K562 (cell line): ENCODE data around the gene RNF144A. TPM values are rescaled to one million over a fixed set of nuclear protein-coding genes. Genes with fewer than 3 reads are reported as not detected.
A peak's percentile ranks its signal among the peaks of the same experiment; 100 is the strongest.

ENCODE experiments used
- ATAC-seq: fragments of 200-7000 bp; cut with Tn5 transposase; 3 replicates; pipeline ENCODE4 v1.9.1; 2020; ENCODE audit warnings: moderate library complexity
- BruUV-seq: library from RNA; stranded (reverse); fragments of 400-500 nt; replicated peaks from 2 replicates; lab custom pipeline; 2021; lab: Mats Ljungman, UMichigan
- CTCF ChIA-PET: fragments of 300-600 bp; formaldehyde crosslinking; extraction: SDS; loops from one replicate; lab custom pipeline; 2021; ENCODE audit warnings: low intra/inter-chr PET ratio; lab: Yijun Ruan, JAX
- POLR2A ChIA-PET: fragments of 300-600, 350-650 bp; sonication (Branson Sonifier 250); formaldehyde crosslinking; extraction: SDS; loops from one replicate; lab custom pipeline; 2021; ENCODE audit warnings: antibody characterized with exemption, inconsistent platforms; lab: Yijun Ruan, JAX
- DNase-seq, 4 experiments: peaks; one replicate each; pipeline versions ENCODE4 v3.0.0 to v3.0.0-alpha.2; 2011 to 2018; ENCODE audit warnings: low spot score in 3 of 4, mixed read lengths in 3 of 4; ENCODE audit errors: extremely low read depth in 1 of 4
- FAIRE-seq: peaks from 2 replicates; lab custom pipeline; 2011; peaks lifted over from hg19 to GRCh38; lab: Jason Lieb, UNC
- H2AFZ ChIP-seq: 2 replicates; pipeline ENCODE4 v1.6.0; 2011; ENCODE audit warnings: low read depth, low read length, control low read depth, inconsistent platforms
- H3K27ac ChIP-seq: fragments of 200-600 bp; 3 replicates; pipeline ENCODE4 v1.8.0; 2011; ENCODE audit warnings: low read depth, mild to moderate bottlenecking, control low read depth, inconsistent platforms, low read length, moderate library complexity, mixed read lengths; ENCODE audit errors: extremely low read depth
- H3K27me3 ChIP-seq, 2 experiments: fragments of 300-600 bp in 1 of 2; 2 replicates in 1 of 2; 3 replicates in 1 of 2; pipeline versions ENCODE4 v1.6.0 to v1.8.0; 2011; ENCODE audit warnings: inconsistent platforms in 2 of 2, low read length in 2 of 2, mild to moderate bottlenecking in 1 of 2, mixed read lengths in 1 of 2, moderate library complexity in 1 of 2; ENCODE audit not compliant: control insufficient read depth in 2 of 2, insufficient read depth in 2 of 2
- H3K36me3 ChIP-seq: fragments of 300-600 bp; 3 replicates; pipeline ENCODE4 v1.8.0; 2011; ENCODE audit warnings: mild to moderate bottlenecking, low read length, inconsistent platforms; ENCODE audit not compliant: control insufficient read depth, insufficient read depth
- H3K4me1 ChIP-seq, 2 experiments: fragments of 200-600 bp in 1 of 2; replicated peaks in 1 of 2; 2 replicates in 1 of 2; 3 replicates in 1 of 2; pipeline versions ENCODE4 v1.5.1 to v1.8.0; 2011; ENCODE audit warnings: inconsistent platforms in 2 of 2, low read length in 2 of 2, mild to moderate bottlenecking in 1 of 2, mixed read lengths in 1 of 2, moderate library complexity in 1 of 2; ENCODE audit not compliant: control insufficient read depth in 2 of 2, insufficient read depth in 2 of 2
- H3K4me2 ChIP-seq: 2 replicates; pipeline ENCODE4 v1.6.1; 2011; ENCODE audit warnings: low read length, control low read depth, inconsistent platforms, mixed read lengths; ENCODE audit not compliant: insufficient read depth
- H3K4me3 ChIP-seq: fragments of 200-600 bp; sonication (generic), shearing (Covaris generic); 2 replicates; pipeline ENCODE4 v1.5.1; 2016; ENCODE audit warnings: control low read depth, inconsistent platforms
- H3K79me2 ChIP-seq: fragments of 200-600 bp; 3 replicates; pipeline ENCODE4 v1.8.0; 2011; ENCODE audit warnings: low read length, inconsistent platforms; ENCODE audit not compliant: control insufficient read depth, insufficient read depth
- H3K9ac ChIP-seq, 2 experiments: 2 replicates each; pipeline versions ENCODE4 v1.6.0 to v1.6.1; 2011; ENCODE audit warnings: low read depth in 2 of 2, low read length in 2 of 2, control low read depth in 1 of 2, inconsistent platforms in 1 of 2, mild to moderate bottlenecking in 1 of 2, mixed read lengths in 1 of 2; ENCODE audit not compliant: insufficient read depth in 1 of 2
- H3K9me1 ChIP-seq: one replicate; pipeline ENCODE4 v1.6.0; 2011; ENCODE audit warnings: inconsistent platforms, mild to moderate bottlenecking, low read length, moderate library complexity; ENCODE audit not compliant: control insufficient read depth, insufficient read depth
- H3K9me3 ChIP-seq: replicated peaks from 2 replicates; pipeline ENCODE4 v1.5.1; 2011; ENCODE audit warnings: low read depth, low read length, inconsistent platforms; ENCODE audit not compliant: control insufficient read depth, insufficient read depth
- H4K20me1 ChIP-seq: replicated peaks from 2 replicates; pipeline ENCODE4 v1.6.1; 2011; ENCODE audit warnings: low read length, inconsistent platforms, mixed read lengths; ENCODE audit not compliant: control insufficient read depth, insufficient read depth
- BACH1 ChIP-seq: fragments of 200-800 bp; sonication (Bioruptor generic); IDR thresholded peaks from 2 replicates; pipeline ENCODE4 v1.6.1; 2016; ENCODE audit warnings: missing genetic modification characterization, missing compliant biosample characterization
- BRCA1 ChIP-seq, 2 experiments: fragments of 450-650 bp in 1 of 2; sonication (generic) in 1 of 2; formaldehyde crosslinking in 1 of 2; IDR thresholded peaks; 2 replicates each; pipeline versions ENCODE4 v1.5.0 to v1.6.1; 2017 to 2020; ENCODE audit warnings: mild to moderate bottlenecking in 1 of 2, missing genetic modification reagents in 1 of 2
- BRD4 ChIP-seq: fragments of 200-600 bp; sonication (generic); IDR thresholded peaks from 2 replicates; pipeline ENCODE4 v1.6.1; 2017; ENCODE audit warnings: inconsistent platforms
- LCOR ChIP-seq: sonication (generic); formaldehyde crosslinking; IDR thresholded peaks from 2 replicates; pipeline ENCODE4 v1.8.0; 2022; ENCODE audit warnings: mild to moderate bottlenecking, missing genetic modification reagents
- MECOM ChIP-seq: fragments of 250-450 bp; sonication (Bioruptor Pico); IDR thresholded peaks from 2 replicates; pipeline ENCODE4 v1.8.0; 2022; ENCODE audit warnings: inconsistent platforms
- MYC ChIP-seq, 2 experiments: fragments of 250-450 bp in 1 of 2; sonication (Bioruptor Pico) in 1 of 2; IDR thresholded peaks; 2 replicates each; pipeline versions ENCODE4 v1.5.1 to v1.6.1; 2012 to 2021; ENCODE audit warnings: low read depth in 2 of 2, borderline replicate concordance in 1 of 2, improper control_type of control experiment in 1 of 2, low read length in 1 of 2, mild to moderate bottlenecking in 1 of 2, moderate library complexity in 1 of 2
- RAD21 ChIP-seq, 2 experiments: fragments of 250-450 bp in 1 of 2; fragments of 450-650 bp in 1 of 2; sonication (Bioruptor Pico) in 1 of 2; formaldehyde crosslinking in 1 of 2; IDR thresholded peaks in 1 of 2; conservative IDR thresholded peaks in 1 of 2; 2 replicates each; pipeline versions ENCODE4 v1.4.0 to v1.8.0; 2020 to 2022; ENCODE audit warnings: mild to moderate bottlenecking in 2 of 2, moderate library complexity in 1 of 2
- ZNF133 ChIP-seq: fragments of 250-450 bp; sonication (Bioruptor Pico); IDR thresholded peaks from 2 replicates; pipeline ENCODE4 v1.4.0; 2020; ENCODE audit warnings: mild to moderate bottlenecking
- WGBS: fragments of 100-300 bp; shearing (Covaris generic); methylation state at CpG from one replicate; pipeline ENCODE4 v1.1.6; 2016; ENCODE audit warnings: low coverage, mixed read lengths; ENCODE audit not compliant: insufficient coverage; ENCODE audit errors: missing lambda C conversion rate; 5-methylcytosine and 5-hydroxymethylcytosine counted together
- in situ Hi-C: fragments of 300-500 bp; cut with MboI; formaldehyde crosslinking; loops from 4 replicates; pipeline ENCODE4 v1.15.0; 2018; ENCODE audit warnings: inconsistent platforms, mixed read lengths
- intact Hi-C: fragments of 100-400 bp; cut with micrococcal nuclease; formaldehyde crosslinking; loops from 2 replicates; pipeline ENCODE4 v1.14.2; 2022
- polyA plus RNA-seq, 8 experiments: library from polyadenylated mRNA; depleted of rRNA in 4 of 8; stranded (reverse) in 5 of 8; unstranded in 3 of 8; fragments of >200 nt; fragmentation: Nextera tagmentation in 2 of 8; fragmentation: Illumina TruSeq in 1 of 8; extraction: Ambion mirVana in 2 of 8; extraction: Trizol in 1 of 8; gene quantifications; 2 replicates each; pipeline versions ENCODE4 v1.2.1 to v1.2.3, GENCODE V29; 2011 to 2014; ENCODE audit warnings: inconsistent platforms in 1 of 8, missing spikeins in 1 of 8
- total RNA-seq, 7 experiments: library from RNA; depleted of rRNA in 6 of 7; stranded (reverse); fragments of >200 nt in 6 of 7; fragmentation: Illumina TruSeq in 2 of 7; extraction: Trizol in 2 of 7; gene quantifications; 2 replicates each; pipeline versions ENCODE4 v1.2.1 to v1.2.3, GENCODE V29; 2011 to 2021; ENCODE audit warnings: low replicate concordance in 1 of 7
- TF ChIP-seq, protein P1 (sequence below), 2 experiments: IDR thresholded peaks; 2 replicates each; pipeline ENCODE4 v1.6.1; 2011; ENCODE audit warnings: borderline replicate concordance in 1 of 2, control low read depth in 1 of 2, low read depth in 1 of 2, low read length in 1 of 2, mild to moderate bottlenecking in 1 of 2, mixed read lengths in 1 of 2, moderate library complexity in 1 of 2; ENCODE audit not compliant: insufficient read depth in 1 of 2, insufficient read length in 1 of 2, poor library complexity in 1 of 2, severe bottlenecking in 1 of 2; ENCODE audit errors: extremely low read depth in 1 of 2
- TF ChIP-seq, protein P2 (sequence below), 2 experiments: fragments of 450-650 bp; IDR thresholded peaks; 2 replicates each; pipeline ENCODE4 v1.6.1; 2018; ENCODE audit warnings: mild to moderate bottlenecking in 2 of 2, low read depth in 1 of 2; ENCODE audit not compliant: partially characterized antibody in 2 of 2
- TF ChIP-seq, protein P3 (sequence below): fragments of 450-650 bp; IDR thresholded peaks from 2 replicates; pipeline ENCODE4 v1.6.1; 2017; ENCODE audit warnings: antibody characterized with exemption

Gene RNF144A
- total and polyA plus RNA-seq, 9 of the 15 experiments (the other 6 are each of a cell fraction or from before 2014, with no cell fraction given) = 0.96 to 11.3 (median 6.2) TPM

DNA sequence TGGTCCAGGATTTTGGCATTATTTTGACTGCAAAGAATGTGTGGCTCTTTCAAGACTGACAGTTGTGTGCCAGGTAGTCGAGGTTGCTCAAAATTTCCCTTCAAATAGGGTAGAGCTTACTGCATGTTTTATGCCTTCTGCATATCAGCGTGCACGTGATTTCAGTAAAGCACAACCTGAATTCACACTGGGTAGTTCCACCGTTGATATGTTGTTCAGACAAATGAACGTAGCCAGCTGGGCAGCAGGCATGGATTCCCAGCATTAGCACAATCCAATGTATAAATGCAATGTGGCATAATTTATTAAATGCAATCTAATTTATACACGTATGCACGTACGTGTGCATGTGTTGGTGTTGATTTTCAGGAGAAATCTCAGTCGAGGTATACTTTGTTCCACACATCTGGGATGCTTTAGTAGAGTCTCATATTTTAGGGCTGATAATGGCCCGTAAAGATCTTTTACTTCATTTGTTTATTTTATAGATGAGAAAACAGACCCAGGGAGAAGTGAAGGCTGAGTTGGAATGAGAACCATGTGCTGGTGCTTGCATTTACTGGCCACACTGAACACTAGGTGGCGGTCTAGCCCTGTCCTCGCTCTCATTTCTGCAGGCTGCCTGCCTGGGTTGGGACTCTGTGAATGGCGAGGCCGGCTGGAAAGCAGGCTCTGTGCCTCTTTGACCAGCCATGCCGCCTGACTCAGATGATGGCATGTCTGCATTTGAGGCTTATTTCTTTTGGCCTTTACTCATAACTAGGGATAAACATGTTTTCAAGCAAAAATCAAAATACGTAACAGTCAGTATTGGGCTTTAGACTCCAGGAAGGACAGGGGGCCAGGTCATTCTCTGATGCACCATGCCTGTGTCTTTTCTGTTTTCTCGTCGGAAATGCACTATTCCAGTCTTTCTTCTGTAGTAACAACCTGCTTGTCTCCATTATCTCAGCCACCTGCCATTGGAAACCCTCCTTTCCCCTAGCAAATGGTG, 120.4 kb downstream of the RNF144A start:
- POLR2A ChIA-PET = no interaction called here
- CTCF ChIA-PET = interaction anchor here (0.7 kb wide), 1 partner anchor 46 kb away, joined by 5 read pairs; no protein-coding TSS in a partner anchor
- TF ChIP-seq, protein P1, sequence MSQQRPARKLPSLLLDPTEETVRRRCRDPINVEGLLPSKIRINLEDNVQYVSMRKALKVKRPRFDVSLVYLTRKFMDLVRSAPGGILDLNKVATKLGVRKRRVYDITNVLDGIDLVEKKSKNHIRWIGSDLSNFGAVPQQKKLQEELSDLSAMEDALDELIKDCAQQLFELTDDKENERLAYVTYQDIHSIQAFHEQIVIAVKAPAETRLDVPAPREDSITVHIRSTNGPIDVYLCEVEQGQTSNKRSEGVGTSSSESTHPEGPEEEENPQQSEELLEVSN (IDR thresholded peaks at IDR 0.05; ENCODE audit: borderline replicate concordance in 1 of 2, extremely low read depth in 1 of 2, insufficient read depth in 1 of 2, insufficient read length in 1 of 2, low read depth in 1 of 2, low read length in 1 of 2, poor library complexity in 1 of 2, severe bottlenecking in 1 of 2) = peak in 1 of 2 experiments; percentile 23
- TF ChIP-seq ZNF133 (CRISPR knock-in tag) (no peak), LCOR (CRISPR knock-in tag) (no peak), BRD4 (no peak), MECOM (no peak), MYC (IDR thresholded peaks at IDR 0.05; ENCODE audit: low read depth, low read length) (peak; percentile 62; the same call in 1 of the 2 replicates), MYC (CRISPR knock-in tag; IDR thresholded peaks at IDR 0.05; ENCODE audit: borderline replicate concordance, low read depth) (no peak), BACH1 (tag) (no peak), BRCA1 (IDR thresholded peaks at IDR 0.05) (no peak), BRCA1 (CRISPR knock-in tag; IDR thresholded peaks at IDR 0.05) (no peak), RAD21 (CRISPR knock-in tag; conservative IDR thresholded peaks at IDR 0.05 in 1 of 2, IDR thresholded peaks at IDR 0.05 in 1 of 2) (peak; percentile 24 to 64)
- TF ChIP-seq, protein P2, sequence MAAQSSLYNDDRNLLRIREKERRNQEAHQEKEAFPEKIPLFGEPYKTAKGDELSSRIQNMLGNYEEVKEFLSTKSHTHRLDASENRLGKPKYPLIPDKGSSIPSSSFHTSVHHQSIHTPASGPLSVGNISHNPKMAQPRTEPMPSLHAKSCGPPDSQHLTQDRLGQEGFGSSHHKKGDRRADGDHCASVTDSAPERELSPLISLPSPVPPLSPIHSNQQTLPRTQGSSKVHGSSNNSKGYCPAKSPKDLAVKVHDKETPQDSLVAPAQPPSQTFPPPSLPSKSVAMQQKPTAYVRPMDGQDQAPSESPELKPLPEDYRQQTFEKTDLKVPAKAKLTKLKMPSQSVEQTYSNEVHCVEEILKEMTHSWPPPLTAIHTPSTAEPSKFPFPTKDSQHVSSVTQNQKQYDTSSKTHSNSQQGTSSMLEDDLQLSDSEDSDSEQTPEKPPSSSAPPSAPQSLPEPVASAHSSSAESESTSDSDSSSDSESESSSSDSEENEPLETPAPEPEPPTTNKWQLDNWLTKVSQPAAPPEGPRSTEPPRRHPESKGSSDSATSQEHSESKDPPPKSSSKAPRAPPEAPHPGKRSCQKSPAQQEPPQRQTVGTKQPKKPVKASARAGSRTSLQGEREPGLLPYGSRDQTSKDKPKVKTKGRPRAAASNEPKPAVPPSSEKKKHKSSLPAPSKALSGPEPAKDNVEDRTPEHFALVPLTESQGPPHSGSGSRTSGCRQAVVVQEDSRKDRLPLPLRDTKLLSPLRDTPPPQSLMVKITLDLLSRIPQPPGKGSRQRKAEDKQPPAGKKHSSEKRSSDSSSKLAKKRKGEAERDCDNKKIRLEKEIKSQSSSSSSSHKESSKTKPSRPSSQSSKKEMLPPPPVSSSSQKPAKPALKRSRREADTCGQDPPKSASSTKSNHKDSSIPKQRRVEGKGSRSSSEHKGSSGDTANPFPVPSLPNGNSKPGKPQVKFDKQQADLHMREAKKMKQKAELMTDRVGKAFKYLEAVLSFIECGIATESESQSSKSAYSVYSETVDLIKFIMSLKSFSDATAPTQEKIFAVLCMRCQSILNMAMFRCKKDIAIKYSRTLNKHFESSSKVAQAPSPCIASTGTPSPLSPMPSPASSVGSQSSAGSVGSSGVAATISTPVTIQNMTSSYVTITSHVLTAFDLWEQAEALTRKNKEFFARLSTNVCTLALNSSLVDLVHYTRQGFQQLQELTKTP (IDR thresholded peaks at IDR 0.05; ENCODE audit: low read depth in 1 of 2, partially characterized antibody in 2 of 2) = no peak
- TF ChIP-seq, protein P3, sequence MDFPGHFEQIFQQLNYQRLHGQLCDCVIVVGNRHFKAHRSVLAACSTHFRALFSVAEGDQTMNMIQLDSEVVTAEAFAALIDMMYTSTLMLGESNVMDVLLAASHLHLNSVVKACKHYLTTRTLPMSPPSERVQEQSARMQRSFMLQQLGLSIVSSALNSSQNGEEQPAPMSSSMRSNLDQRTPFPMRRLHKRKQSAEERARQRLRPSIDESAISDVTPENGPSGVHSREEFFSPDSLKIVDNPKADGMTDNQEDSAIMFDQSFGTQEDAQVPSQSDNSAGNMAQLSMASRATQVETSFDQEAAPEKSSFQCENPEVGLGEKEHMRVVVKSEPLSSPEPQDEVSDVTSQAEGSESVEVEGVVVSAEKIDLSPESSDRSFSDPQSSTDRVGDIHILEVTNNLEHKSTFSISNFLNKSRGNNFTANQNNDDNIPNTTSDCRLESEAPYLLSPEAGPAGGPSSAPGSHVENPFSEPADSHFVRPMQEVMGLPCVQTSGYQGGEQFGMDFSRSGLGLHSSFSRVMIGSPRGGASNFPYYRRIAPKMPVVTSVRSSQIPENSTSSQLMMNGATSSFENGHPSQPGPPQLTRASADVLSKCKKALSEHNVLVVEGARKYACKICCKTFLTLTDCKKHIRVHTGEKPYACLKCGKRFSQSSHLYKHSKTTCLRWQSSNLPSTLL = no peak

More for the DNA sequence above, 120.4 kb downstream of the RNF144A start:
- Histone ChIP-seq H3K27me3 (no peaks in the 10 kb centered on the region), H3K79me2 (no peaks in the 10 kb centered on the region), H3K9me3 (no peaks in the 10 kb centered on the region), H3K9ac (no peak overlapping the region), H3K36me3 (no peaks in the 10 kb centered on the region; the same call in 2 of the 3 replicates), H3K4me3 (no peak overlapping the region), H3K4me1 (no peaks in the 10 kb centered on the region), H3K27ac (no peak overlapping the region), H3K9me1 (no peaks in the 10 kb centered on the region), H4K20me1 (no peaks in the 10 kb centered on the region), H3K4me2 (no peak overlapping the region), H2AFZ (no peak overlapping the region)
- 39% methylated on average over 18 of the region's 18 CpGs for WGBS
- intact Hi-C loops = loop anchor here (2.0 kb wide), 1 partner anchor 47 kb away; no protein-coding TSS in a partner anchor
- in situ Hi-C loops = no loop called here
- ATAC-seq (peak; percentile 98), FAIRE-seq (peak; percentile 96), DNase-seq (peak; percentile 68 to 77 (median 70))
- no TSS peak for BruUV-seq
